ENCODE measurements around the gene AUTS2.

AUTS2 gene

DNA sequence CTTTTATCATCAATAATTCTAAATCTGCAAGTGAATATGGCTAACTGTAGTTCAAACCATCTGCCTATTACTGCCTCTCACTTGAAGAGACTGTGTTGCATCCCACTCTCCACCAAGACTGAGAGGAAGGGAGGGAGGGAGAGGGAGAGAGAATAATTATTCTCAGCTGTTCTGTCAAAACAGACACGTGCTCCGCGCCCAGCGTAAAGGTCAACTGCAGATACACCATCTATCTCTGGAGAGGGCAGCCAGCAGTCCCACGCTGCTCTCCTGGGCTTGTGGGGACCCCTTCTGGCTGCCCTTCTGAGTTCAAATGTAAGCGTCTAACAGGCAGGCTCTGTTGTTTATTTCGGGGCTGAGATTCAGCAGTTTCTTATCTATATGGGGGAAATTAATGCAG lies 908.2 kb downstream of the AUTS2 start:
- TF ChIP-seq, protein P1, sequence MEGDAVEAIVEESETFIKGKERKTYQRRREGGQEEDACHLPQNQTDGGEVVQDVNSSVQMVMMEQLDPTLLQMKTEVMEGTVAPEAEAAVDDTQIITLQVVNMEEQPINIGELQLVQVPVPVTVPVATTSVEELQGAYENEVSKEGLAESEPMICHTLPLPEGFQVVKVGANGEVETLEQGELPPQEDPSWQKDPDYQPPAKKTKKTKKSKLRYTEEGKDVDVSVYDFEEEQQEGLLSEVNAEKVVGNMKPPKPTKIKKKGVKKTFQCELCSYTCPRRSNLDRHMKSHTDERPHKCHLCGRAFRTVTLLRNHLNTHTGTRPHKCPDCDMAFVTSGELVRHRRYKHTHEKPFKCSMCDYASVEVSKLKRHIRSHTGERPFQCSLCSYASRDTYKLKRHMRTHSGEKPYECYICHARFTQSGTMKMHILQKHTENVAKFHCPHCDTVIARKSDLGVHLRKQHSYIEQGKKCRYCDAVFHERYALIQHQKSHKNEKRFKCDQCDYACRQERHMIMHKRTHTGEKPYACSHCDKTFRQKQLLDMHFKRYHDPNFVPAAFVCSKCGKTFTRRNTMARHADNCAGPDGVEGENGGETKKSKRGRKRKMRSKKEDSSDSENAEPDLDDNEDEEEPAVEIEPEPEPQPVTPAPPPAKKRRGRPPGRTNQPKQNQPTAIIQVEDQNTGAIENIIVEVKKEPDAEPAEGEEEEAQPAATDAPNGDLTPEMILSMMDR (IDR thresholded peaks at IDR 0.05; ENCODE audit: low read depth, low read length) = no peak
- no peak overlapping the region for H3K4me3 ChIP-seq (replicated peaks in 1 of 2; ENCODE audit: low read depth in 2 of 2, low read length in 2 of 2)
- peak in 1 of 2 donors; percentile 1 for DNase-seq (ENCODE audit: low read depth in 2 of 2)

DNA sequence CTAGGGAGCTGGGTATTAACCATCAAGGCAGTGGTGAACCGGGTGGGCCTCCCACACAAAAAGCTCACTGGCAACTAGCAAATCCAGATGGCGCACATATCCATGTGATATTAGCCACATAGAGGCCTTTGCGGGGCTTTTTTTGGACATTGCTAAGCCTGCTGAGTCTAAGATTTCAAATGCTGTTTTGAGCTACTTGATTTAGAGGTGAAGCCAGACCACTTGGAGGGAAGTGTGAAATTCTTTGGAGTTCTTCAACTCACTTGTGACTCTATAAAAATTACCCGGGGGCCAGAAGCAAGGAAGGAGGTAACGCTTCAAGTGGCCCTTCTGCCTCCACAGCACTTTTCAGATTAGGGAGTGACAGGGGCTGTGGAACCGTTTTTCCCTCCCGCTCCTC lies 913.9 kb downstream of the AUTS2 start:
- no peak for DNase-seq (ENCODE audit: low read depth in 2 of 2)
- no peak overlapping the region for H3K4me3 ChIP-seq (replicated peaks in 1 of 2; ENCODE audit: low read depth in 2 of 2, low read length in 2 of 2)
- TF ChIP-seq, protein P1 (IDR thresholded peaks at IDR 0.05; ENCODE audit: low read depth, low read length) = no peak

DNA sequence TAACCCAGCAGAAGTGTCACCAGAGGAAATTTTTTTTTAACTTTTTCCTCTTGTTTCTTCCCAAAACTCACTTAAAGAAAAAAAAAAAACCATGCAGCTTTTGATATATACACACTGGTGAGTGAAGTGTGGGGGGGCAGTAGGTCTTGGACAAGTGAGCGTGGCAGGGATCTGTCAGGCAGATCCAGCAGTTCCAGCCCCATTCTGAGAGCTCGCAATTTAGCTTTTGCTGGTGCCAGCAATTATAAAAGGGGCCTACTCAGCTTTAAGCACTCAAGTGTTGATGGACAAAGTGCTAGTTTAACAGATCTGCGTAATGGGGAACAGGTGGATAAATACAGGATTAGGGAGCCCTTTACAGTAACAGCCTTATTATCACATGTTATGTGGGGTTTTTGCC lies 914.5 kb downstream of the AUTS2 start:
- no peak overlapping the region for H3K4me3 ChIP-seq (replicated peaks in 1 of 2; ENCODE audit: low read depth in 2 of 2, low read length in 2 of 2)
- no peak for DNase-seq (ENCODE audit: low read depth in 2 of 2)
- TF ChIP-seq, protein P1 (IDR thresholded peaks at IDR 0.05; ENCODE audit: low read depth, low read length) = no peak

DNA sequence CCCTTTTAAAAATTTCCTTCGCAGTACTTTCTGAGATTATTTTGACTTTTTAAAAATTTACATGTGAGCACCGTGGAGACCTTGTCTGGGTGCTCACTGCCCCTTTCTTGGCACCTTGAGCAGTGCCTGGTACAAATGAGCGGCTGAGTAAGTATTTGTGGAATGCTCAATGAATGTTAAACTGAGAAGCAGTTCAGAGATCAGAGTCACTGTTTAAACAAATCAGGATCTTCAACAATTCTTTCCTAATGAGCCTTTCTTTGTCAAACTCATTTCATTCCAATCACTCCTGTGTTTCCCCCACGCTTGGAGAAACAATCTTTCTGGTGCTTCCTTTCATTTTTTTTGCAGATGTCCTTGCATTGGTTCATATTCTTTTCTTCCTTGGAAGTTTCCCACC lies 922.3 kb downstream of the AUTS2 start:
- TF ChIP-seq, protein P1 (IDR thresholded peaks at IDR 0.05; ENCODE audit: low read depth, low read length) = no peak
- DNase-seq (ENCODE audit: low read depth in 2 of 2) = no peak
- no peak overlapping the region for H3K4me3 ChIP-seq (replicated peaks in 1 of 2; ENCODE audit: low read depth in 2 of 2, low read length in 2 of 2)

DNA sequence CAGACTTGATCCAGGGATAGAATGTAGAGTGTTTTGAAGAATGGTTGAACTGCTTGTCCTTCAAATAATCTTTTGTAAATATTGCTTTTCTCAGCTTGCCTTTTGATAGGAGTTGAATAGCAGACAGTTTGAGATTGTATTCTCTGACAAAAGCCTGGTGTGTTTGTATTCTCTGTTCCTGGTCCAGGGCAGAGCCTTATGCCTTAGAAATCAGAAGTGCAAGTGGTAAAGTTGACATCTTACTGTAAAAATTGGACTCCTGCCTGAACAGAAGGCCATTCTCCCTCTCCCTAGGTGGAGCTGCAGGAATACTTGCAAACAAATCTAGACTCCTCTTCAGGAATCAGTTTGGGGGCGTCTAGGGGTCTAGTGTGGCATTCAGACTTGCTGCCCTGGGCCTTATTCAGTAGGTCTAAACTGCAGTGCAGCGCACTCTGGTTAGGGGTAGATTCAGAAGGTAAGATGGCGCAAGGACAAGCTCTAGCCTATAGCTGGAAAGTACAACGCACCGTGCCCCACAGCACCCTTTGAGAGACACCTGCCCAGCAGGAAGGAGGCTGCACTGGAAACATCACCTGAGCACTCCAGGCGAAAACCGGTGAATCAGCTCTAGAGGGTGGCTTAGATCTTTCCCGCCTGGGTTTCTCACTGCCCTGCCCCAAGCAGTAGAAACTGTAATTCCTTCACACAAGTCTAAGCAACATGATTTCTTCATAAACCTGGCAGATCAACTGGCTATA lies 925.1 kb downstream of the AUTS2 start:
- DNase-seq (ENCODE audit: low read depth in 2 of 2) = no peak
- TF ChIP-seq, protein P1 (IDR thresholded peaks at IDR 0.05; ENCODE audit: low read depth, low read length) = no peak
- no peak overlapping the region for H3K4me3 ChIP-seq (replicated peaks in 1 of 2; ENCODE audit: low read depth in 2 of 2, low read length in 2 of 2)

DNA sequence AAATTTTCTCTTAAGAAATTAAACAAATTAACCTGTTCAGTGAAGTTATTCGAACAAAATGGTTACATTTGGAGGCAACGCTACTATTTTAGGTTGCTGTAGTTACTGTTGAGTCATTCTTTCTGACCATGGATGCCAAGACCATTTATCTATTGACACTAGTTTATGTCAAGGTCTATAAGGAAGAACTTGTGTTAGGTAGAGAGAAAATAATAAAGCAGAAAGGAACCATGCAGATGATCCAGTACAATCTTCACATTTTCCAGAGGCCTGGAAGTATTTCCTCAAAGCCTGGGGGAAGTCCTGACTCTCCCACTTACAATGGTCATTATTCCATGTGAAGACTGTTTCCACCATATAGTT lies 925.7 kb downstream of the AUTS2 start:
- H3K4me3 ChIP-seq (replicated peaks in 1 of 2; ENCODE audit: low read depth in 2 of 2, low read length in 2 of 2) = no peak overlapping the region
- no peak for DNase-seq (ENCODE audit: low read depth in 2 of 2)
- TF ChIP-seq, protein P1 (IDR thresholded peaks at IDR 0.05; ENCODE audit: low read depth, low read length) = no peak

DNA sequence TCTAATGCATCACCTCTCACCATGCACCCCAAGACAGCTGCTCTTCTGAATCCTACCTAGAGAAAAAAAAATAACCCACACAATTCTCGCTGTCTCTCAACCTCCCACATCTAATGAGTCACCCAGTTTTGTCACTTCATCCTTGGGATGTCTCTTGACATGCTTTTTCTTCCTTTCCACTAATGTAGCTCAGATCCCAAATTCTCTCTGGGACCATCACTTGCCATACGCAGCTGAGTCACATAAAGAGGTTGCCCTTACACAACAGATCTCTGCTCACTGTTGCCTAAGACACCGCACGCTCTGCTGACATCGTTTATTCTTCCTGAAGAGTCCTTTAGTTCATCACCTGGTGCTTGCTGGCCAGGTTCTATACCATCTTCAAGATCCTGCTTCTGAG lies 927.7 kb downstream of the AUTS2 start:
- DNase-seq (ENCODE audit: low read depth in 2 of 2) = no peak
- no peak overlapping the region for H3K4me3 ChIP-seq (replicated peaks in 1 of 2; ENCODE audit: low read depth in 2 of 2, low read length in 2 of 2)
- TF ChIP-seq, protein P1 (IDR thresholded peaks at IDR 0.05; ENCODE audit: low read depth, low read length) = no peak
